ENCODE measurements around the gene HOXB4. TPM values are rescaled to one million over a fixed set of nuclear protein-coding genes. Genes with fewer than 3 reads are reported as not detected.
A peak's percentile ranks its signal among the peaks of the same experiment; 100 is the strongest.

HOXB4 gene
- total RNA-seq, 1 experiment from 2014 or later = 11.3 TPM

- no peak for DNase-seq (ENCODE audit: low read depth, low spot score)
- Histone ChIP-seq H3K4me2 (ENCODE audit: low read length) (peak overlapping the region; percentile 95), H3K79me2 (ENCODE audit: insufficient read depth, low read length) (peaks cover 82% of the 10 kb centered on the region), H3K36me3 (ENCODE audit: control insufficient read depth in 1 of 2, insufficient read depth in 2 of 2, low read length in 2 of 2) (no peaks in the 10 kb centered on the region), H3K9me2 (ENCODE audit: insufficient read depth) (no peaks in the 10 kb centered on the region), H3K4me1 (ENCODE audit: control insufficient read depth in 1 of 2, insufficient read depth in 2 of 2, low read length in 2 of 2) (peaks cover 19 to 55% of the 10 kb centered on the region in 2 experiments; a peak in 3 of 4 replicates), H4K20me1 (ENCODE audit: insufficient read depth) (no peaks in the 10 kb centered on the region), H3K9ac (ENCODE audit: low read length) (peak overlapping the region; percentile 97), H3K27ac (ENCODE audit: low read depth, low read length) (peak overlapping the region; percentile 98), H3K9me3 (ENCODE audit: control insufficient read depth in 1 of 2, insufficient read depth in 1 of 2, low read depth in 1 of 2, low read length in 2 of 2) (no peaks in the 10 kb centered on the region), H3K27me3 (ENCODE audit: insufficient read depth, low read length) (no peaks in the 10 kb centered on the region), H2AFZ (ENCODE audit: low read depth, low read length, poor library complexity, severe bottlenecking) (peak overlapping the region; percentile 19), H3K4me3 (replicated peaks in 1 of 2; ENCODE audit: low read depth in 1 of 2, low read length in 2 of 2) (peak overlapping the region; percentile 80 to 90)
- RAD21 ChIA-PET (ENCODE audit: low non-redundant PET in 1 of 2, low total read pairs in 2 of 2, uncharacterized antibody in 2 of 2, unreplicated experiment in 2 of 2) = no interaction called here
- CTCF ChIA-PET = interaction anchor here (0.6 to 1.4 kb wide), 19 partner anchors 9 to 587 kb away, joined by 3 to 11 read pairs (median 4); partner anchors contain the start of genes HOXB5 and HOXB9
- POLR2A ChIA-PET = interaction anchor here (0.7 to 1.9 kb wide), 3 partner anchors 13 to 586 kb away, joined by 3 to 11 read pairs (median 3); partner anchors contain the start of gene HOXB9
- intact Hi-C loops (cut with micrococcal nuclease) = loop anchor here (2.0 to 10.0 kb wide), 2 partner anchors 128 to 352 kb away; no protein-coding TSS in a partner anchor
- no TSS peak for BruUV-seq (replicated peaks)
- no peak for TF ChIP-seq MAX (IDR thresholded peaks at IDR 0.05)
- no peak for TF ChIP-seq ELF1 (IDR thresholded peaks at IDR 0.05; ENCODE audit: borderline replicate concordance, low read depth)
- TF ChIP-seq ZNF274 (IDR thresholded peaks at IDR 0.05; ENCODE audit: low read depth, low read length) = no peak
- no peak for TF ChIP-seq CBX3 (IDR thresholded peaks at IDR 0.05; ENCODE audit: low read depth)
- no peak for TF ChIP-seq SRF (IDR thresholded peaks at IDR 0.05; ENCODE audit: low read depth)
- no peak; a peak in 1 of 6 replicates for TF ChIP-seq CTCF (IDR thresholded peaks at IDR 0.05 in 2 of 3, conservative IDR thresholded peaks at IDR 0.05 in 1 of 3; ENCODE audit: borderline replicate concordance in 1 of 3, insufficient read depth in 1 of 3, low read depth in 2 of 3, low read length in 2 of 3)
- no peak for ATAC-seq
Measured at GRCh38 chr17:48612456-48612853, 34.3 kb upstream of the HOXB4 start.
